HepG2 (cell line): ENCODE measurements around the gene IRF5. TPM values are rescaled to one million over a fixed set of nuclear protein-coding genes. Genes with fewer than 3 reads are reported as not detected.
A peak's percentile ranks its signal among the peaks of the same experiment; 100 is the strongest.

Experiments used
- ATAC-seq: fragments of 200-7000 bp; cut with Tn5 transposase; 3 replicates; pipeline ENCODE4 v1.9.1; 2020; ENCODE audit warnings: mild to moderate bottlenecking, moderate library complexity
- BruUV-seq: library from RNA; stranded (reverse); fragments of 400-500 nt; replicated peaks from 2 replicates; lab custom pipeline; 2021; lab: Mats Ljungman, UMichigan
- CTCF ChIA-PET: fragments of 300-600 bp; formaldehyde crosslinking; extraction: SDS; loops from one replicate; lab custom pipeline; 2021; ENCODE audit warnings: low total read pairs, inconsistent platforms, low intra/inter-chr PET ratio; lab: Yijun Ruan, JAX
- POLR2A ChIA-PET: fragments of 350-600 bp; sonication (Branson Sonifier 250); formaldehyde crosslinking; loops from one replicate; lab custom pipeline; 2020; ENCODE audit warnings: antibody characterized with exemption, inconsistent platforms; lab: Yijun Ruan, JAX
- DNase-seq: peaks from one replicate; pipeline ENCODE4 v3.0.0-alpha.2; 2015; ENCODE audit warnings: low spot score
- FAIRE-seq: peaks from 3 replicates; lab custom pipeline; 2011; peaks lifted over from hg19 to GRCh38; lab: Jason Lieb, UNC
- H2AFZ ChIP-seq: one replicate; pipeline ENCODE4 v1.6.1; 2011; ENCODE audit warnings: low read length, inconsistent platforms
- H3K27ac ChIP-seq: fragments of 300-600 bp; 3 replicates; pipeline ENCODE4 v1.8.0; 2011; ENCODE audit warnings: mixed run types, mild to moderate bottlenecking, mixed read lengths, low read length, inconsistent platforms; ENCODE audit not compliant: insufficient read depth; ENCODE audit errors: extremely low read length
- H3K27me3 ChIP-seq, 2 experiments: fragments of 200-600 bp in 1 of 2; 2 replicates in 1 of 2; 3 replicates in 1 of 2; pipeline versions ENCODE4 v1.6.0 to v1.8.0; 2011; ENCODE audit warnings: low read length in 2 of 2, mild to moderate bottlenecking in 2 of 2, moderate library complexity in 2 of 2, inconsistent platforms in 1 of 2; ENCODE audit not compliant: insufficient read depth in 2 of 2, control insufficient read depth in 1 of 2
- H3K36me3 ChIP-seq, 2 experiments: fragments of 200-600 bp in 1 of 2; replicated peaks in 1 of 2; 2 replicates in 1 of 2; 3 replicates in 1 of 2; pipeline versions ENCODE4 v1.5.1 to v1.8.0; 2011; ENCODE audit warnings: low read length in 2 of 2, inconsistent platforms in 1 of 2; ENCODE audit not compliant: insufficient read depth in 2 of 2, control insufficient read depth in 1 of 2
- H3K4me1 ChIP-seq: 2 replicates; pipeline ENCODE4 v1.5.1; 2012; ENCODE audit warnings: low read length, inconsistent platforms; ENCODE audit not compliant: insufficient read depth
- H3K4me2 ChIP-seq: 2 replicates; pipeline ENCODE4 v1.6.0; 2011; ENCODE audit warnings: low read depth, low read length, inconsistent platforms
- H3K4me3 ChIP-seq, 3 experiments: fragments of 200-600 bp in 1 of 3; sonication (generic), shearing (Covaris generic) in 1 of 3; replicated peaks in 1 of 3; 2 replicates each; pipeline ENCODE4 v1.5.1; 2011 to 2016; ENCODE audit warnings: low read length in 3 of 3, inconsistent platforms in 2 of 3, low read depth in 2 of 3, mild to moderate bottlenecking in 2 of 3, control low read depth in 1 of 3, mixed read lengths in 1 of 3; ENCODE audit not compliant: insufficient read depth in 1 of 3
- H3K79me2 ChIP-seq: one replicate; pipeline ENCODE4 v1.6.1; 2011; ENCODE audit warnings: low read length, inconsistent platforms; ENCODE audit not compliant: insufficient read depth
- H3K9ac ChIP-seq: 2 replicates; pipeline ENCODE4 v1.6.0; 2011; ENCODE audit warnings: mild to moderate bottlenecking, low read depth, low read length, inconsistent platforms; ENCODE audit not compliant: insufficient read depth
- H3K9me3 ChIP-seq: 2 replicates; pipeline ENCODE4 v1.5.1; 2012; ENCODE audit warnings: mild to moderate bottlenecking, low read length
- H4K20me1 ChIP-seq: 2 replicates; pipeline ENCODE4 v1.6.0; 2011; ENCODE audit warnings: inconsistent platforms, mild to moderate bottlenecking, low read length, moderate library complexity; ENCODE audit not compliant: insufficient read depth
- BHLHE40 ChIP-seq: IDR thresholded peaks from 2 replicates; pipeline ENCODE4 v1.6.1; 2011; ENCODE audit warnings: low read length, improper control_type of control experiment
- CTCF ChIP-seq: sonication (generic); formaldehyde crosslinking; IDR thresholded peaks from 2 replicates; pipeline ENCODE4 v1.5.0; 2020; ENCODE audit warnings: mild to moderate bottlenecking, missing genetic modification reagents, moderate library complexity
- MLLT10 ChIP-seq: sonication (generic); formaldehyde crosslinking; IDR thresholded peaks from 2 replicates; pipeline ENCODE4 v1.4.0; 2020; ENCODE audit warnings: missing genetic modification reagents
- SMC3 ChIP-seq: IDR thresholded peaks from 2 replicates; pipeline ENCODE4 v1.6.1; 2011; ENCODE audit warnings: low read length, improper control_type of control experiment
- STAG1 ChIP-seq: sonication (generic); formaldehyde crosslinking; IDR thresholded peaks from 2 replicates; pipeline ENCODE4 v1.4.0; 2020; ENCODE audit warnings: missing genetic modification reagents
- TEAD3 ChIP-seq: optimal IDR thresholded peaks from 2 replicates; pipeline ENCODE3; 2016; ENCODE audit warnings: borderline replicate concordance
- TFE3 ChIP-seq: IDR thresholded peaks from 2 replicates; pipeline ENCODE4 v1.6.1; 2016
- ZEB1 ChIP-seq: IDR thresholded peaks from 2 replicates; pipeline ENCODE4 v1.6.1; 2012; ENCODE audit warnings: mild to moderate bottlenecking, low read depth, inconsistent platforms; ENCODE audit not compliant: insufficient replicate concordance
- WGBS: methylation state at CpG from one replicate; pipeline ENCODE4 v1.1.6; 2017; ENCODE audit warnings: low lambda C conversion rate; 5-methylcytosine and 5-hydroxymethylcytosine counted together
- in situ Hi-C: cut with HindIII; loops from 2 replicates; pipeline ENCODE4 v1.10.0; 2017; ENCODE audit warnings: low pct_unique_long_range_greater_than_20kb; ENCODE audit not compliant: extremely low pct_ligation_motif_present
- intact Hi-C: fragments of 100-400 bp; cut with micrococcal nuclease; formaldehyde crosslinking; loops from one replicate; pipeline ENCODE4 v1.10.0; 2022; ENCODE audit not compliant: unreplicated experiment
- polyA plus RNA-seq, 8 experiments: library from polyadenylated mRNA; depleted of rRNA in 3 of 8; stranded (reverse) in 7 of 8; unstranded in 1 of 8; fragments of >200 nt; fragmentation: Illumina TruSeq in 4 of 8; extraction: Trizol in 4 of 8; gene quantifications; 2 replicates each; pipeline versions ENCODE4 v1.2.1 to v1.2.3, GENCODE V29; 2011 to 2016; ENCODE audit warnings: low read depth in 4 of 8, missing spikeins in 1 of 8, mixed read lengths in 1 of 8; ENCODE audit not compliant: insufficient read depth in 1 of 8
- total RNA-seq, 5 experiments: library from RNA; depleted of rRNA; stranded (reverse); fragments of >200 nt; fragmentation: Illumina TruSeq; extraction: Trizol; gene quantifications; 2 replicates each; pipeline ENCODE4 v1.2.3, GENCODE V29; 2016; ENCODE audit warnings: low read depth in 1 of 5

The IRF5 gene
- total and polyA plus RNA-seq, 2 of the 13 experiments (the other 11 are each of a cell fraction or from before 2014, with no cell fraction given), result 2.0 to 2.9 TPM

- ChIA-PET POLR2A (no interaction called here), CTCF (interaction anchor here (1.4 to 3.1 kb wide), 2 partner anchors 43 to 187 kb away, joined by 8 to 27 read pairs; no protein-coding TSS in a partner anchor)
- intact Hi-C loops, result loop anchor here (1.0 to 2.0 kb wide), 2 partner anchors 32 to 187 kb away; partner anchors contain the start of gene IRF5
- FAIRE-seq, result peak; percentile 39
- BruUV-seq, result no TSS peak
- peak; percentile 64 for ATAC-seq
- DNase-seq, result peak; percentile 52
- no peak for TF ChIP-seq MLLT10 (CRISPR knock-in tag)
- no peak for TF ChIP-seq ZEB1
- TF ChIP-seq TEAD3 (CRISPR knock-in tag), result peak; percentile 6
- peak; percentile 76 for TF ChIP-seq STAG1 (CRISPR knock-in tag)
- peak; percentile 53; the same call in 1 of the 2 replicates for TF ChIP-seq SMC3
- peak; percentile 78 for TF ChIP-seq CTCF (CRISPR knock-in tag)
- TF ChIP-seq TFE3 (CRISPR knock-in tag), result 0 out of 2 replicates have a peak, but pooled peaks have one; percentile 38
- peak; percentile 80 for TF ChIP-seq BHLHE40
- Histone ChIP-seq H3K9ac (no peak overlapping the region), H3K9me3 (peaks cover 3% of the 10 kb centered on the region), H2AFZ (no peak overlapping the region), H3K4me1 (peaks cover 6% of the 10 kb centered on the region), H3K4me2 (no peak overlapping the region), H3K27ac (no peak overlapping the region), H3K79me2 (no peaks in the 10 kb centered on the region), H3K36me3 (no peaks in the 10 kb centered on the region), H3K27me3 (peaks cover 0 to 19% of the 10 kb centered on the region in 2 experiments; a peak in 2 of 5 replicates), H4K20me1 (no peaks in the 10 kb centered on the region), H3K4me3 (no peak overlapping the region)
- in situ Hi-C loops, result loop anchor here (5.0 kb wide), 2 partner anchors 43 to 188 kb away; no protein-coding TSS in a partner anchor
- 15% methylated on average over 8 of the region's 8 CpGs for WGBS
These were observed 33.1 kb upstream of the IRF5 start for GRCh38 chr7:128904381-128905197.
